Gastroesophageal sphincter (tissue), 4 donors: ENCODE measurements around the gene ARL17B. TPM values are rescaled to one million over a fixed set of nuclear protein-coding genes. Genes with fewer than 3 reads are reported as not detected.
"Not testable (repeated sequence)": the region's sequence is repeated elsewhere in the genome, so short reads cannot be mapped to it uniquely, and the experiment has no call there.

Experiments used
- ATAC-seq: fragments of 150-250 bp; one replicate; pipeline ENCODE4 v1.9.1; 2016; ENCODE audit warnings: mild to moderate bottlenecking, moderate library complexity
- H3K27ac ChIP-seq, 4 donors: fragments of 200-600 bp; sonication (generic) in 3 of 4; 1 replicate in 3 of 4; 2 replicates in 1 of 4; pipeline ENCODE4 v1.5.1; 2016 to 2019
- H3K27me3 ChIP-seq: fragments of 200-600 bp; sonication (generic); one replicate; pipeline ENCODE4 v1.5.1; 2019
- H3K36me3 ChIP-seq, 2 donors: fragments of 200-600 bp; sonication (generic); one replicate each; pipeline ENCODE4 v1.5.1; 2019; ENCODE audit warnings: control low read depth in 1 of 2
- H3K4me1 ChIP-seq, 3 donors: fragments of 200-600 bp; sonication (generic); 1 replicate in 2 of 3; 2 replicates in 1 of 3; pipeline ENCODE4 v1.5.1; 2016 to 2019; ENCODE audit warnings: control low read depth in 2 of 3
- H3K4me3 ChIP-seq, 2 donors: fragments of 200-600 bp; sonication (generic); one replicate each; pipeline ENCODE4 v1.5.1; 2019; ENCODE audit warnings: mild to moderate bottlenecking in 1 of 2, moderate library complexity in 1 of 2
- H3K9me3 ChIP-seq, 3 donors: fragments of 200-600 bp; sonication (generic); one replicate each; pipeline ENCODE4 v1.5.1; 2017 to 2019; ENCODE audit warnings: control low read depth in 2 of 3
- WGBS, 2 donors: methylation state at CpG; one replicate each; pipeline ENCODE4 v1.1.5; 2018; ENCODE audit warnings: low coverage in 1 of 2; 5-methylcytosine and 5-hydroxymethylcytosine counted together
- total RNA-seq, 4 donors: library from RNA; depleted of rRNA; stranded (reverse); fragments of >200 nt; gene quantifications; one replicate each; pipeline ENCODE4 v1.1.0, GENCODE V29; 2016

Gene ARL17B
- total RNA-seq, result 10 to 100 TPM in 3 of 4 donors, 1 to 10 TPM in 1; 8.9 to 42.5 (median 15.4) TPM

DNA sequence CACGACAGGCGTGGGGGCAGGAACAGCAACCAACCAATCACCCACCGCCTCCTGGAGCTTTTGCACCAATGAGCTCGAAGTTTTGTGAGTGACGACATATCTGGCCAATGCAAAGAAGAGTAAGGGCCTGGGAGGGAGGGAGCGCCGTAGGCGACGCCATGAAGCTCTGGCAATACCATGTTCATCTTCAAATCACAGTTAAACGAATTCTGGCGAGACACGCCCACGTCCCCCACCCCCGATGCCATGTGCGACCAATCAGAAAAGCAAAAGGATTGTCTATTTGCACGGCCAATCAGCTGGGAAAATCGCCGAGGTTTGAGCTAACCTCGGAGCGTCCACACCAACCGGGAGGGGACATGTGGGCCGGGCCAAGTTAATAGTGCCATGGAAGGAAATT lies at the start of gene ARL17B:
Gene ARL17B, minus strand, starts transcription at position 12 of the 400 bp plus-strand sequence. CDS start 3,369 bp downstream, outside the sequence.
- H3K36me3 ChIP-seq, H3K27ac ChIP-seq, H3K4me1 ChIP-seq, H3K27me3 ChIP-seq, H3K9me3 ChIP-seq: not testable (repeated sequence)
- peak; percentile 99 for ATAC-seq
- peak within 1 kb of the TSS in 1 of 2 donors; percentile 23 for H3K4me3 ChIP-seq
- WGBS, 2 donors, result no CpG with 5 or more reads among the region's 22 CpGs

DNA sequence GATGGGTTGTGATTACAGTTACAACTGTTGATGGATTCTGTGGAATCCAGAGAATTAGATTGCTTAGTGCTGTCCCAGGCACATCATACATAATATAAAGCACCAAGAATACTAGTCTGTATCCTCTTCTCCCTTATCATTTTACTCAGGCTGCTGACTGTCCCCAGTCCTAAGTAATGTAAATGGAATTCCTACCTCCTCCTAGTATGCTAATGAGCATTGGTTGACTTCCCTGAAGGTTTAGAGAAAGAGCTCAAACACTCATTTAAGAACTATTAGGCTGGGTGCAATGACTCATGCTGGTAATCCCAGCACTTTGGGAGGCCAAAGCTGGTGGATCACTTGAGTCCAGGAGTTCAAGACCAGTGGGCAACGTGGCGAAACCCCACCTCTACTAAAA lies 48.3 kb upstream of the ARL17B start:
- H3K4me3 ChIP-seq, H3K9me3 ChIP-seq, H3K4me1 ChIP-seq, H3K36me3 ChIP-seq, H3K27ac ChIP-seq, ATAC-seq, H3K27me3 ChIP-seq: not testable (repeated sequence)
- no CpG with 5 or more reads among the region's 2 CpGs for WGBS, 2 donors

DNA sequence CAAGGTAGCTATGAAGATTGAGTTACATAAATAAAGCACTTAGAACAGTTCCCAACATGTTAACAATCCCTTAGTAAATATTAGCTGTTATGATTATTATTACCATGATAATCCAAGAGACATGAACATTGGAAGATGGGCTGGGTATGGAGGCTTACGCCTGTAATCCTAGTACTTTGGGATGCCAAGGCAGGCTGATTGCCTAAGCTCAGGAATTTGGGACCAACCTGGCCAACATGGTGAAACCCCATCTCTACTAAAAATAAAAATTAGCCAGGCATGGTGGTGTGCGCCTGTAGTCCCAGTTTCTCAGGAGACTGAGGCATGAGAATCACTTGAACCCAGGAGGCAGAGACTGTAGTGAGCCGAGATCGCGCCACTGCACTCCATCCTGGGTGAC lies 45.6 kb upstream of the ARL17B start:
- not testable (repeated sequence) for H3K9me3 ChIP-seq, ATAC-seq
- no CpG with 5 or more reads among the region's 5 CpGs for WGBS, 2 donors

DNA sequence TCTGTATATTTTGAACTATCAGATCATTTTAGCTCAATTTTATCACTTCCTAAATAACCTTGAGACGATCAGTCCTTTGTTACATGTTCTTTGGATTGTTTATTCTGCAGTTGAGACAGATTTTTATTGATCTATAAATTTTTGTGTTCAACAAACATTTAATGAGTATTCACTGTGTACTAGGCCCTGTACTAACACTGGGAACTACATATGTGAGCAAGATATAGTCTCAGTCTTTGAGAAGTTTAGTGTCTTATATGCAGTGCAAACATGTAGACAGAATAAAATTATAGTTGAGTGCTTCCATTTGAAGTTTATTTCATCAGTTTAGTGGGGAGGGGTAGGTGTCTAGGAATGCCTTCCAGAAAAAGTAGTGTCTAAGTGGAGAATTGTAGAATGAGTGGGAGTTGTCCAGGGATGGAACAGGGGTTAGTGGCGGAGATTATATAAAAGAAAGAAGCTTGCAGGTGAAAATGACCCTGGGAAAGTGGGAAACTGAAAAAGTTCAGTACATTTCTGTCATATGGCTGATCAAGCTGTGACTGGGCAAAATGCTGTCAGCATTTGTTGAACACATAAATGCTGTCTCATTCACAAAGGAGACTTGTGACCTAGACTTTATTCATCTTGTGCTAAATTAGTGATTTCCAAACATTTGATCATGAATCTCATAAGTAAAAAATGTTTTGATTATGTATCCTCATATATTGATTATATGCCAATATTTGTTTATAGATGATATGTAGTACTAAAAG lies 39.6 kb upstream of the ARL17B start:
- ATAC-seq, H3K27ac ChIP-seq, H3K4me3 ChIP-seq, H3K9me3 ChIP-seq, H3K4me1 ChIP-seq, H3K36me3 ChIP-seq, H3K27me3 ChIP-seq: not testable (repeated sequence)
- no CpG with 5 or more reads among the region's 2 CpGs for WGBS, 2 donors

More for the DNA sequence above, 45.6 kb upstream of the ARL17B start:
- not testable (repeated sequence) for H3K4me1 ChIP-seq, H3K27me3 ChIP-seq, H3K27ac ChIP-seq, H3K4me3 ChIP-seq, H3K36me3 ChIP-seq

DNA sequence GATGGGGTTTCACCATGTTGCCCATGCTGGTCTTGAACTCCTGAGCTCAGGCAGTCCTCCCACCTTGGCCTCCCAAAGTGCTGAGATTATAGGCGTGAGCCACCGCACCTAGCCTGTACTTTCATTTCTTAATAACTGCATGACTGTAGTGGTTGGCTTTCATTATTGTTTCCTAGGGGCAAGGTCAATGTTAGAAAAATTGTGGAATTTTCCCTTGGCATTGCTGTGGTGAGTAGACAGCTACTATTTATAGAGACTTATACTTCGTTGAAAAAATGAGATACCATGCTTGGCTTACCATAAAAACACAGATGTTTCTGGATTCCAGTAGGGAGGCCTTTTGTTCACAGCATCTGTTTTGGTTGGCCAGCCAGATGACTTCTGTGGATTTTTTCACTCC lies 39.0 kb upstream of the ARL17B start:
- H3K36me3 ChIP-seq, H3K27ac ChIP-seq, ATAC-seq, H3K27me3 ChIP-seq, H3K9me3 ChIP-seq, H3K4me1 ChIP-seq, H3K4me3 ChIP-seq: not testable (repeated sequence)
- 33% methylated on average over 1 of the region's 3 CpGs; no CpG with 5 or more reads in 1 of the 2 donors for WGBS, 2 donors

DNA sequence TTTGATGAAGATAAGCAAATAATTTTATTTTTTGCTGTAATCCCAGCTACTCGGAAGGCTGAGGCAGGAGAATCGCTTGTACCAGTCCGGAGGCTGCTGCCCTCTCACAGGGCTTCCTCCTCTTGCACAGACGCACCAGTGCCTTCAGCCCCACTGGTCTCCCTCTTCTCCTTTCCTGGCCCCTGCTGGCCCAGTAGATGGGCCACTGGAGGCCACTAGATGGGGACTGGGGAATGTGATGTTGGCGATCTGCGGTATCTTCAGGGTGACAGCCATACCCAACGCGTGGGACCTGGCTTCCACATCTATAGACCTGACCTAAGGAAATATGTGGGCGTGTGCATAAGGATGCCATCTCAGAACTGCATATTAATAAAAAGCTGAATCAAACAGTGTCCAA lies 38.4 kb upstream of the ARL17B start:
- WGBS, 2 donors, result no CpG with 5 or more reads among the region's 9 CpGs
- not testable (repeated sequence) for ATAC-seq, H3K4me3 ChIP-seq

DNA sequence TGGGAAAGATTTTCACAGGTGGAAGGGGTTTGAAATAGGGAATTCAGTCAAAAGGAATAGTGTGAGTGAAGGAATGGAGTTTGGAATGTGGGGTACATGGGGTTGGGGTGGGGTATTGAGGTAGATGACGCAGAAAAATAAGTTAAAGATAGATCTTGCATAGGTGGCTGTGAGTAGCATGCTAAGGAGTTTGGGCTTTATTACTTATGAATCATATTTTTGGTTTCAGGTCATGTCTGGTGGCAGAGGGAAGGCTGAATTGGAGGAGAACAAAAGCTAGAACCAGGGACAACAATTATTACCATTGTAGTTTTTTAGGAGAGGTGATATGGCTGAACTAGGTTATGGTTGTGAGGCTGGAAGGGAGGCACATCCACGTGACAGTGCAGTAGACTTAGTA lies 34.7 kb upstream of the ARL17B start:
- H3K4me1 ChIP-seq, H3K9me3 ChIP-seq, ATAC-seq, H3K27ac ChIP-seq, H3K36me3 ChIP-seq, H3K4me3 ChIP-seq, H3K27me3 ChIP-seq: not testable (repeated sequence)
- WGBS, 2 donors, result 60% methylated on average over 1 of the region's 2 CpGs; no CpG with 5 or more reads in 1 of the 2 donors

More for the DNA sequence above, 38.4 kb upstream of the ARL17B start:
- not testable (repeated sequence) for H3K27me3 ChIP-seq, H3K9me3 ChIP-seq, H3K27ac ChIP-seq, H3K4me1 ChIP-seq, H3K36me3 ChIP-seq

DNA sequence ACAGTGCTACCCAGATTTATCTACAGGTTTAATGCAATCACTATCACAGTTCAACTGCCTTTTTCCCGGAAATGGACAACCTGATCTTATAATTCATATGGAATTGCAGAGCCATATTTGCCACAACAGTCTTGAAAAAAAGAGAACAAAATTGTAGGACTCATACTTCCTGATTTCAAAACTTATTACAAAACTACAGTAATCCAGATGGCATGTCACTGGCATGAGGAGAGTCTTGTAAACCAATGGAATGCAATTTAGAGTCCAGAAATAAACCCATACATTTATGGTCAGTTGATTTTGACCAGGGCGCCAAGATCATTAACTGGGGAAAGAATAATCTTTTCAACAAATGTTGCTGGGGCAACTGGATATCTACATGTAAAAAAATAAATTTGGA lies 32.1 kb upstream of the ARL17B start:
- WGBS, 2 donors, result no CpG with 5 or more reads among the region's 2 CpGs
- H3K27ac ChIP-seq, H3K36me3 ChIP-seq, H3K27me3 ChIP-seq, H3K9me3 ChIP-seq, H3K4me3 ChIP-seq, H3K4me1 ChIP-seq, ATAC-seq: not testable (repeated sequence)

DNA sequence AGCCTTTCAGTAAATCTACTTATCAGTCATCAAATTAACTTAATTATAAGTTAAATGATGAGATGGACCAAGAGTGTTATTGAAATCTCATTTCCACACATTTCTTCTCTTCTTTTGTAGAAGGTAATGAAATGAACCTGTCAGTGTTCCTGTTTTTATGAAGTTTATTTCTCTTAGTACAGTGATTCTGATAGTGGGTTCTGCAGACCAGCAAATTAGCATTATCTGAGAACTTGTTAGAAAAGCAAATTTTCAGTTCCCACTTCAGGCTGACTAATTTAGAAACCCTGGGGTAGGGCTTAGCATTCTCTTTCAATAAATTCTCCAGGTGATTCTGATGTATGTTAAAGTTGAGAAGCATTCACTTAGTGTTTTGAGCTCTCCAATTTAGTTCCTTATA lies 23.9 kb upstream of the ARL17B start:
- not testable (repeated sequence) for H3K27me3 ChIP-seq, H3K4me3 ChIP-seq, ATAC-seq, H3K4me1 ChIP-seq, H3K27ac ChIP-seq, H3K9me3 ChIP-seq, H3K36me3 ChIP-seq

DNA sequence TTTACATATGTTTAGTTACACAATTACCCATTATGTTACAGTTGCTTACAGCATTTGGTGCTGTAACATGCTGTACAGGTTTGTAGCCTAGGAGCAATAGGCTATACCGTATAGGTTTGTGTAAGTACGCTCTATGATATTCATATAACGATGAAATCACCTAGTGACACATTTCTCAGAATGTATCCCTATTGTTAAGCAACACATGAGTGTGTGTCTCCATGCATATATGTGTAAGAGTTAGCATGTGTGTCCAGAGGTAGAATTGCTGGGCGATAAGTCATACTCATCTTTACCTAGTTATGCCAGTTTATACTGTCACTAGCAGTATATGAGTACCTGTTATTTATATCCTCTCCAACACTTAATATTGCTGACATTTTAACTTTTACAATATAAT lies 21.6 kb upstream of the ARL17B start:
- not testable (repeated sequence) for H3K4me1 ChIP-seq, H3K36me3 ChIP-seq, H3K4me3 ChIP-seq, H3K9me3 ChIP-seq, H3K27ac ChIP-seq, ATAC-seq, H3K27me3 ChIP-seq
- no CpG with 5 or more reads among the region's 4 CpGs for WGBS, 2 donors

DNA sequence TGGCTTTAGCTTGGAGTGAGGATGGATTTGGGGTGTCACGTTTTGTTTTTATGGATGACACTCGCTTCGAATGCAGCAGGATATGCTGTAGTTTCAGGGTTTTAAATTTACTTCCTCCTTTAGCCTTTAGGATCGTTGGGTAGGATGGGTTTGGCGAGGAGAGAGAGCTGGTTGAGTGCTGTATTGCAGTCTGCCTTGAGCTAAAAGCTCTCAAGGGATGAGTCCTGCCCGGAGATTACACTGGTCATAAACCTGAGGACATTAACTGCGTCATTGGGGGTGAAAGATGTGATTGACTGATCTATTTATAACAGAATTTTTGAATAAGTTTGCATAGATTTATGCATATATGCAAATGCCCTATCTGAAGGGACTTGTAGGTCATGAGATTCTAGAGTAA lies 11.9 kb upstream of the ARL17B start:
- WGBS, 2 donors, result no CpG with 5 or more reads among the region's 7 CpGs
- H3K36me3 ChIP-seq, H3K27me3 ChIP-seq, H3K9me3 ChIP-seq, H3K4me1 ChIP-seq, H3K4me3 ChIP-seq, H3K27ac ChIP-seq: not testable (repeated sequence)
- peak; percentile 46 for ATAC-seq

DNA sequence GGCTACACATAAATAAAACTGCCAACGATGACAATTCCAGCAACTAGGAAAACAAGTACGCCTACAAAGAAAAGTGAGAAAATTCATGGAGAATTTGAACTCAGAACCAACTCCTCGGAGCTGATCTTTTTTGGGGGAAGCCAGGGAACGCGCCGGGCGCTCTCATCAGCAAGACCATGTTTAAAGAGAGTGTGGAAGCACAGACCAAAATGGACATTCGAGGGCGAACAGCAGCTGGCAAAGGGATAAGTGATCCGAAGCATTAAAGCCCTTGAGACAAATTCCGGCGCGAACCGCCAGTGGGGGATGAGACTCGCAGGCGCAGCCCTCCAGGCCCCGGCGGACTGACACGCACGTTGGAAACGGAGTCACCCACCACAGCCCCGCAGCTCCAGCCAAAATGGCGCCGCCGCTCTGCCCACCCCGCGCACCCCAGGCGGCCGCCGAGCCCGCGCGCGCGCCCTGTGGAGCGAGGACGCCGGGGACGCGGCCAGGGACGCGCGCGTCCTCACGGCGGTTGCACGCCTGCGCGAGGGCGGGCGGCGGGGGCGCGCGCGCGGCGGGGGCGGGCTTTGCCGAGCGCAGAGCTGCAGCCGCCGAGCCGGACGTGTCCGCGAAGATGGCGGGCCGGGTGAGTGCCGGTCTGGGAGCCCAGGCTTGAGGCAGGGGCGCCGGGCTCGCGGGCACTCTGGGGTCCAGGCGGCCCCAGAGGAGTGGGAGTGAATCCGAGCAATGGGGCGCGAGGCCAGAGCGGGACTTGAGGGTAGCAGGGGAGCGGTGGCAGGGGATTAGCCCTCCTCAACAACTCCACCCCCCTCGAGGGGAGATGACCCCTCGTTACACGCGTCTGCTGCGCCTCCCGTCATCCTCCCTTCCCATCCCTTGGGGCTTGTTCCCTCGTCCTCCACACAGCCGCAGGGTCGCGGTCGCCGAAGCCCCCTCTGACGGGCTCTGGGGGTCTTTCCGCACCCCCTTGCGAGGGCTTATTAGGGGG lies 11.0 kb upstream of the ARL17B start:
- WGBS, 2 donors, result no CpG with 5 or more reads among the region's 95 CpGs
- not testable (repeated sequence) for H3K9me3 ChIP-seq, H3K4me1 ChIP-seq, H3K36me3 ChIP-seq, H3K27me3 ChIP-seq, H3K4me3 ChIP-seq, H3K27ac ChIP-seq
- peak; percentile 97 for ATAC-seq

DNA sequence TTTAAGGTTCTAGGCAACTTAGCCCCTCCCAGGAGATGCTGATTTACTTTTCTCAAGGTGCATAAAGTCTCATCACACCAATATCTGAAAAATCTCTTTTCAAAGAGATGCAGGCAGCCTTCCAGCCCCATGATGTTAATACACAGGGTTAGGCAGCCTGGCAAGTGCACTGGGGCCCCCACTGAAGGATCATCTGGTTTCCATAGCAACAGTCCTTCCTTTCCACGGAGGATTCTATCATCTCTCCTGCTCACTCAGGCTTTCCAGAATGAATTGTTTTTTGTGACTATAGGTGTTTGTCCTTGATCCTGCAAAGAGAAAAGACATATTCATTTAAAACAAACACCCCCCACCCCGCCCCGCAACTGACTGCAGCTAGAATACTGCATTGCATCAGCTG lies 6.0 kb upstream of the ARL17B start:
- not testable (repeated sequence) for H3K9me3 ChIP-seq, H3K4me3 ChIP-seq, H3K36me3 ChIP-seq, H3K27me3 ChIP-seq, ATAC-seq, H3K27ac ChIP-seq, H3K4me1 ChIP-seq
- WGBS, 2 donors, result no CpG with 5 or more reads among the region's 3 CpGs
